Amniotic stem cell (primary cell): ENCODE results near the gene IL1RL1.
"Not testable (repeated sequence)": the region's sequence is repeated elsewhere in the genome, so short reads cannot be mapped to it uniquely, and the experiment has no call there.

Experiments
- DNase-seq: peaks from one replicate; lab custom pipeline; 2025; lab: John Stamatoyannopoulos, UW

IL1RL1 gene

GRCh38 chr2:102294802-102295489, 16.4 kb upstream of the IL1RL1 start:
- DNase-seq: no peak

DNA sequence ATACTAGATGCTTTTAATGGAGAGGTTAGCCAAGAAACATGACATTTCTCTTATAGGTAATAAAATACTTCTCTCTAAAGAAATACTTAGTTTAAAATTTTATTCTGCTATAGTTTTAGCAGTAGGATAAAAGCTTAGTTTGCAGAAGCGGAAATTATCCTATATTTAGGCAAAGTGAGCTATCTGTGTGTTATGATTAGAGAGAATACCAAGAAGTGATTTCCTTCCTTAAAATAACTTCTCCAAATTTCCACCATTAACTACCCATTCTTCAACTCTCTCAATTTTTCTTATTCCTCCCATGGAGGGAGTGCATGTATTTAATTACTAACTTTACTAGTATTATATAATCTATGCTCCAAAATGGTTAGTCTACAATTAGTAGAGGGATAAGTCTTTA, 15.8 kb upstream of the IL1RL1 start:
- no peak for DNase-seq

GRCh38 chr2:102296449-102296848, 14.9 kb upstream of the IL1RL1 start:
- no peak for DNase-seq

DNA sequence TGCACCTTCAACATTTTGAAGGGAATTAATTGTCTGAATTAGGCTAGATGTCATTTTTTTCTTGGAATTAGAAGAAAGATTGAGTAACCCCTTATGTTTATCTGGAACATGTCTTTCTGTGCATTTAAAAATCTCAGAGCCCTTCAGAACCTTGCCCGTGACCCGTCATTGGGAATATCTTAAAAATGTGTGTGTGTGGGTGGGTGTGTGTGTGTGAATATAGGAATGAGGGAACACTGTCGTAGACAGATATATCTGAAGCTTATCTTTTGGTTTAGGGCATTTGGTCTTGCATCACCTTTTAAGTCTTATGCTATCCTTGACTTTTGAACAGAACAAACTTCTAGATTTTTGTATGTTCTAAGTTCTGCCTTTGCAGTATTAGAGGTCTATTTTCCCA, 13.5 kb upstream of the IL1RL1 start:
- no peak for DNase-seq

DNA sequence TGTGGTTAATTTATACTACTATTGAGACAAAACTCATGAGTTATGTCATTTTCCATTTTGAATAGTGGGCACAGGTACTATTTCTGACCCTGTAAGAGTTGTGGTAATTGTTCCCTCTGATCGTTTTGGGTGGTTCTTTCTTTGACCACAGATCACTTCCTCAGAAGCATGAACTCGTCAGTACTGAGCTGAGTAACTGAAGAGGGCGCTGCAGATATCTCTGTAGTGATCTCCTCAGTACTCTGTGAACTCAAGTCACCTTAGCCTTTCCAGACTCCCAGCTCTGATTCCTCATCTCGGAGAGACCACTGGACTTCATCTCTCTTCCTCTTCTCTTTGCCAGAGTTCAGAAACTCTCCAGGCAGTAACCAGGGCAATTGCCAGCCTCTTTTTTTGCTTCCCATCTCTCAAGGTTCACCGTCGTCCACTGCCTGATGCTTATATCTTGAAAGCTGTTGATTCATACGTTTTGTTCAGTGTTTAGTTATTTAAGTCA, 9.4 kb upstream of the IL1RL1 start:
- DNase-seq: no peak

GRCh38 chr2:102302458-102302857, 8.9 kb upstream of the IL1RL1 start:
- no peak for DNase-seq

DNA sequence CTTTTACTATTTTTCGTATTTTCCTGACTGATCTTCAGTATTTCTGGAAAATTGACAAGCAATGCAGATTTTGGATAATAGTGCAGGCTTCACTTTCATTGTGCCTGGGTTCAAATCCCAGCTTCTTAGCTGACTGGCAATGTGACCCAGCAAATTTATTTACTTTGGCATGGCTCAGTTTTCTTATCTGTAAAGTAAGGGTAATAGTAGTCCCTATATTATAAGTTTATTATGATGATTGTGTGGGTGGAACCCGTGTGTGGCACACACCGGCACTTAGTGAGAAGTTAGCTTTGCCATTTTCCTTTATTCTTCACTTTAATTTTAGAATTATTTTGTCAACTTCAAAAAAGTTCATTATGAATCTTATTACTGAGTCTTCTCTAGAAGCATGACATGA, 7.8 kb upstream of the IL1RL1 start:
- no peak for DNase-seq

GRCh38 chr2:102304268-102304667, 7.1 kb upstream of the IL1RL1 start:
- no peak for DNase-seq

DNA sequence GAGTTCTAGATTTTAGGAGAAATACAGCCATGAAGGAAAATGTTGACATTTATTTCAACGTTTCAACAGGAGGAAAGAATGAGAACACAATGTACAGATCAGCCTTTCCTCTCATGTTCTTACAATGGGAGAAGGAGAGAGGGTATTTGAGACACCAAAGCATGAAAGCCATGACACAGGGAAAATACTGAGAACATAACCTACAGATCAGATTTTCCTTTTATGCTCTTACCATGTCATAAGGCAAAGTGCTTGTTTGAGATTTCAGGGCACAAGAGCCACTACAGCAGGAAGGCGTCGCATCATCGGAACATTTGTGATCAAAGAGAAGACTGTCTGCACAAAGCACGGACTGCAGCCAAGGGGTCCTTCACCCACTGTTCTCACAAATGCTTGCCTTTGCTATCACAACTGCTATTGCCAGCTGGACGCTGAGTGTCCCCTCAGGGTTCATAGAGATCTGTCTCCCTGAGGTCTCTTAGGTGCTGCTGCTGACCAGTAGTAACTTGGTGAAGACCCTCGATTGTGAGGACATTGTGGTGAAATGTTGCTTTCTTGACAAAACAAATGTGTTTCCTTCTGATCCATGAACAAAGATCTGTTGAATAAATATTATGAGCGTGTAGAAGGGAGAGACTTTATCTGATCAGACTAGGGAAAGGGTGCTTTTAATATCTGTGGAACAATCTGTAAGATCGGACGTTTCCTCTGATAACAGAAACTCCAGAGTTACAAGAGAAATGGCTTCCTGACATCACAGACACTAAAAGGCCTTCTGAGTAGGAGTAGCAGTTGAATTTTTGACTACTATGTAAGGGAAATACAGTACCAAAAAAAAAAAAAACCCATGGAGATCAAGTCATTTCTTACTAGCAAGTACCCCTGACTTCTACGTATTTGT, 6.4 kb upstream of the IL1RL1 start:
- DNase-seq: no peak

DNA sequence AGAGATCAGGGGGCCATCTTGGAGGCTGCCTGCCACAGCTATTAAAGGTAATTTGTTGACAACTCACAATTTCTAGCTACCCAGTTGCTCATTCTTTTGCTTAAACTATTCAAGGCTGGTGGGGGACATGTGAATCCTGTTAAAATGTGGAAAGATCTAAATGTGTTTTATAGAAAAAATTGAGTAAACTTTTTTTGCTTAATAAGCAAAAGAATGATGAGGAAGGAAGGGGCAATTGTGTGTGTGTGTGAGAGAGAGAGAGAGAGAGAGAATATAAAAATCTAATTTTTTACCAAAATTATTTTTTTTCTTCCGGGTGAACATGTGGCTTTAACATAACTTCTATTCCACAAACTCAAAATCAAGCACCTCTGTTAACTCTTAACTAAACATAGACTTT, 5.2 kb upstream of the IL1RL1 start:
- no peak for DNase-seq

GRCh38 chr2:102313025-102313424, 1.7 kb downstream of the IL1RL1 start:
- no peak for DNase-seq

DNA sequence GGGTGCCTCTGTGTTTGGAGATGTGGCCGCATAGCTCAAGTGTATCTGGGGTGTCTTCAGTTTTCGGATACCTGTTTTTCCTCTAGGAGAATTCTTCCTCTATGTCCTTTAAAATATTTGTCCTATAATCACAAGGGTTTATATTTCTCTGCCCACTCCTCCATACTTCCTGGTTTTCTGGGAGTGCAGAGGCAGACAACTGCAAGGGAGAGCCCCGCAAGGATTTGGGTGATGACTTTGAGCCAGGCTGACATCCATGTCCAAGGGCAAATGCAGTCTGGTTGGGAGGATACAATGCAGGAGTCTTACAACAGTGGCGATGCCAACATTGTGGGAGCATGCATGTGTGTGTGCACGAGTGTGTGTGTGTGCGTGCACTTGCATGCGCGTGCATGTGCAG, 2.1 kb downstream of the IL1RL1 start:
- no peak for DNase-seq

DNA sequence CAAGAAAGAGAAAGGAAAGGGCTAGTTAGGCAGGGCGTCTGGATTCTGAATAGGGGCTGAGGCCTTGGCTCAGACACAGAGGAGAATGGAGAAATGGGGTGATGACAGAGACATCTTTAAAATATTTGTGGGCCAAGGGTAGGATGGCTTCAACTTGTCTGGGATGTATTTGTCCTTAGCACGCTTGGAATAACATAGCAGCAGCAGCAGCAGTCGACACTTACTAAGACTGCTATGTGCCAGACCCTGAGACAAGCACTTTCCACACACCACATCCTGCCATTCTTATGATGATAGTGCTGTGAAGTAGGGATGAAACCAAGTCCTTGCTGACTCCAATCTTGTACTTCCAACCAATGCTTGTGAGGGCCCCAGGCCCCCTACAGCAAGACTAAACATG, 2.6 kb downstream of the IL1RL1 start:
- DNase-seq: no peak

DNA sequence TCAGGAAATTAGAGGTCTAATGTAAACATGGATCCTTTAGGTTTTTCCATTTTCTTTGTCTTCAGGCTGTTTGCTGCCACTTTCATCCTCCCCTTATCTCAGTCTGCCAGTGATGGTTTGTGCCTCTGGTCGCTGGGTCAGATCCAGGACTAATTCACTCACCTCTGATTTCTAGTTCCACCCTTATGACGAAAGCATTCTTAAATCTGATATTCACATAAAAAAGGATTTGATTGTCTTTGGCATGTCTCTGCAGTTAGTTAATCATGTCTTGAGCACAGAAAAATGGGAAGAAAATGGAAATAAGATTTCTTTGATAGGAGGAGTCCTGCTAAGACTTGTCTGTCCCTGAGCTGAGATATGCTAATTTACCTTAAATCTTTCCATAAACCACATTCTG, 4.6 kb downstream of the IL1RL1 start:
- no peak for DNase-seq

- no peak for DNase-seq
Measured at GRCh38 chr2:102317715-102318114, 6.4 kb downstream of the IL1RL1 start.

- DNase-seq: no peak
Measured at GRCh38 chr2:102318437-102318836, 7.1 kb downstream of the IL1RL1 start.

DNA sequence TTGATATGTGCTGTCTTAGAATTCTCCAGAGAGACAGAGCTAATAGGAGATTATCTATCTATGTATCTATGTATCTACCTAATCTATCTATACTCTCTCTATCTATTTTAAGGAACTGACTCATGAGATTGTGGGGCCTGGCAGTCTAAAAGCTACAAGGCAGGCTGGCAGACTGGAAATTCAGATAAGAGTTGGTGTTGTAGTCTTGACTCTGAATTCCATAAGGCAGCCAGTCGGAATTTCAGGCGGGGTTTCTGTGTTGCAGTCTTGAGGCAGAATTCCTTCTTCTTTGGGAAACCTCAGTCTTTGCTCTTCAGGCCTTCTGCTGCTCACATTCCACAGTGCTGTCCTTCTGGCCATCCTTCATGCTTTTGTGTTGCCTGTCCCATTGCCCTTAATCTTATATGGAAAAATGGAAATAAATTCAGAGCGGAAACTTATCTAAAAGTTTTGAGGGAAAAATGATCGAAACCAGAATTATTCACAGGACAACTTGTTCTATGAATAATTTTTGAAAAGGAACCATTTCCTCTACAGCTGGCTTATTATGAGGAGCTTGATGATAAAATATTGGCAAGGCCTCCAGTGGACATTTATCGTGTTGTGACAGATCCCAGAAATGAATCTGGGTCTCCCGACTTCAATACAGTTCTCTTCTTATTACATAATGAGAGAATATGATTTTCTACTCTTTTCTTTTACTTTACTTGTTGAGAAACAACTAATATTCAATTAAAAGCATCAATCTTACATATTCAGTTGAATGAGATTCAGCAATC, 10.8 kb downstream of the IL1RL1 start:
- no peak for DNase-seq

DNA sequence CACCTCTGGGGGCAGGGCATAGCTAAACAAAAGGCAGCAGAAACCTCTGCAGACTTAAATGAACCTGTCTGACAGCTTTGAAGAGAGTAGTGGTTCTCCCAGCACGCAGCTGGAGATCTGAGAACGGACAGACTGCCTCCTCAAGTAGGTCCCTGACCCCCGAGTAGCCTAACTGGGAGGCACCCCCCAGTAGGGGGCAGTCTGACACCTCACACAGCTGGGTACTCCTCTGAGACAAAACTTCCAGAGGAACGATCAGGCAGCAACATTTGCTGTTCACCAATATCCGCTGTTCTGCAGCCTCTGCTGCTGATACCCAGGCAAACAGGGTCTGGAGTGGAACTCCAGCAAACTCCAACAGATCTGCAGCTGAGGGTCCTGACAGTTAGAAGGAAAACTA, 13.6 kb downstream of the IL1RL1 start:
- not testable (repeated sequence) for DNase-seq

DNA sequence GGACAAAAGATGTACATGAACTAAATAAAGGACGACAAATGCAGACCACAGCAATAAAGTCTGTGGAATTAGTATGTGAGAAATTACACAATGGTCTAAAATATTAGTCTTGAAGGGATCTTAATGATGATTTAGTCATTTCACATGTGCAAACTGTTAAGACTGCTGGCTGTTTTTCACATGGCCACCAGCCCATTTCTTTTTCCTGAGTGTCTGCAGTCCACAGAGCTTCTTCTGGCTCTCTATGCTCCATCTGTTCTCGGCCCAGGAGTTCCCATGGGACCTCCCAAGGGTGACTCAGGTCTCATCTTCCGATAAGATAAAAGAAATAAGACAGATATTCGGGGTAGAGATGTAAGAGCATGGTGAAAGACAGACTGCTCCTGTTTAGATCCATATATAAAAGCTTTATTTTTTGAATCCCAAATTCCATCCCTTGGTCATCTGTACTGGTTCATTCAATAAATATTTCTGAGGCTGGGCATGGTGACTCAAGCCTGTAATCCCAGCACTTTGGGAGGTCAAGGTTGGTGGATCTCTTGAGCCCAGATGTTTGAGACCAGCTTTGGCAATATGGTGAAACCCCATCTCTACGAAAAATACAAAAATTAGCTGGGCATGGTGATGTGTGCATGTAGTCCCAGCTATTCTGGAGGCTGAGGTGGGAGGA, 20.1 kb downstream of the IL1RL1 start:
- DNase-seq: no peak

- DNase-seq: no peak
Measured at GRCh38 chr2:102334486-102334885, 23.1 kb downstream of the IL1RL1 start.

DNA sequence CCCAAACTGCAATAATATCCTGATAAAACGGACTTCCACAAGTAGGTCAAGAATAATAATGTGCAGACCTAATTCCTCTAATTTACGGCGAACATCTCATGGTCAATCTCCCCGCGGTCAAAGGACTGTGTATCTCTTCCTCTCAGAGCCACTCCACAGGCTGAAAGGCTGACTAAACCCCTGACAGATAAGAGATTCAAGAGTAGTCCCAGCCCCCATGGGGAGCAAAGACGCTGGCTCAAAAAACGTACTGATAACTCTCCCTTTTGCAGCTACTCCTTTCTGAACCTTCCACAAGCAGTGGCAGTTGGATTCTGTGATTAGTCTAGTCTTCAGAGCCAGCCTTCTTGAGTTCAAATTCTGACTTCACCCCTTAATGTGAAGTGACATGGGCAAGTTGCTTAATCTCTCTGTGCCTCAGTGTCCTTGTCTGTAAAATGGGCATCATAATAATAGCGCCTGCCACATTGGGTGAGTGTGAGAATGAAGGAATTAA, 24.6 kb downstream of the IL1RL1 start:
- DNase-seq: no peak

DNA sequence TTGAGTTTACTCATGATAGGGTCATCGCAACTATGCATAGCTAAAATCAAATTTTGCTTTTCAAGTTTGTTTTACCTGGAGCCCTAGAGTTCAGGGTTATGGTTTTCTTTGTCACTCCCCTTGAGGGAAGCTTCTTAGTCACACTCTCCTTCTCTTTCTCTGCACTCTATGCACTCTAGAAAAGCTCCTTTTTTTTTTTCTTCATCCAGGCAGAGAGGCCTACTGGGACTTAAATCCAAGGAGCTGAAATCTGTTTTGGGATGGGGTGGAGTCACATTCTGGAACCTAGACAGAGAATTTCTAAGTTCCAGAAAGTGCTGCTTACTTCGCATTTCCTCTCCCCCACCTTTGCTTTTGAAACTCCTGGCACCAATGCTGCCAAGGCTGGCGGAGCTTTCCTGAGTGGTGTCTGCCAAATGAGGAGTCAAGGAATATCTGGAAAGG, 25.2 kb downstream of the IL1RL1 start:
- DNase-seq: no peak
